Karpas-422 (cell line): Measurements from ENCODE around the gene CELF5. TPM values are rescaled to one million over a fixed set of nuclear protein-coding genes. Genes with fewer than 3 reads are reported as not detected.

Source experiments
- DNase-seq: peaks from one replicate; pipeline ENCODE4 v3.0.0-alpha.2; 2015
- H2AFZ ChIP-seq: fragments of 200-600 bp; sonication (generic); 2 replicates; pipeline ENCODE4 v1.6.1; 2014; ENCODE audit warnings: antibody characterized with exemption, low read length, mixed read lengths
- H3K27ac ChIP-seq: fragments of 200-600 bp; sonication (generic); 2 replicates; pipeline ENCODE4 v1.5.1; 2014; ENCODE audit warnings: mild to moderate bottlenecking, low read length, moderate library complexity
- H3K27me3 ChIP-seq: fragments of 200-600 bp; sonication (generic); 2 replicates; pipeline ENCODE4 v1.6.1; 2014; ENCODE audit warnings: low read length, mixed read lengths
- H3K36me3 ChIP-seq: fragments of 200-600 bp; sonication (generic); 2 replicates; pipeline ENCODE4 v1.6.1; 2014; ENCODE audit warnings: low read length, mixed read lengths; ENCODE audit not compliant: insufficient read depth
- H3K4me1 ChIP-seq: fragments of 200-600 bp; sonication (generic); 2 replicates; pipeline ENCODE4 v1.6.1; 2014; ENCODE audit warnings: mild to moderate bottlenecking, low read length, mixed read lengths
- H3K4me2 ChIP-seq: fragments of 200-600 bp; sonication (generic); 2 replicates; pipeline ENCODE4 v1.6.1; 2014; ENCODE audit warnings: low read length, low read depth, mild to moderate bottlenecking; ENCODE audit not compliant: poor library complexity, severe bottlenecking
- H3K4me3 ChIP-seq: fragments of 200-600 bp; sonication (generic); 2 replicates; pipeline ENCODE4 v1.5.1; 2014; ENCODE audit warnings: mild to moderate bottlenecking, antibody characterized with exemption, low read length, mixed read lengths
- H3K79me2 ChIP-seq: fragments of 200-600 bp; sonication (generic); 2 replicates; pipeline ENCODE4 v1.6.1; 2014; ENCODE audit warnings: mild to moderate bottlenecking, low read length, mixed read lengths
- H3K9ac ChIP-seq: fragments of 200-600 bp; sonication (generic); 2 replicates; pipeline ENCODE4 v1.6.0; 2014; ENCODE audit warnings: low read length
- H3K9me2 ChIP-seq: fragments of 200-600 bp; sonication (generic), shearing (Covaris generic); replicated peaks from 2 replicates; pipeline ENCODE4 v1.6.0; 2014; ENCODE audit warnings: mild to moderate bottlenecking, low read length, moderate library complexity; ENCODE audit not compliant: insufficient read depth
- H3K9me3 ChIP-seq: fragments of 300-700, 200-600 bp; sonication (generic); 2 replicates; pipeline ENCODE4 v1.6.1; 2014; ENCODE audit warnings: low read length, mixed read lengths
- H4K20me1 ChIP-seq: fragments of 200-600 bp; sonication (generic); 2 replicates; pipeline ENCODE4 v1.6.1; 2014; ENCODE audit warnings: mild to moderate bottlenecking, antibody characterized with exemption, low read length, low read depth; ENCODE audit not compliant: insufficient read depth
- total RNA-seq: library from RNA; depleted of rRNA; stranded (reverse); fragments of >200 nt; shearing (Covaris generic); gene quantifications from 2 replicates; pipeline ENCODE4 v1.2.3, GENCODE V29; 2014; ENCODE audit warnings: low replicate concordance

Gene CELF5
- total RNA-seq, 1 experiment from 2014 or later = not detected

GRCh38 chr19:3310711-3311110 lies 86.2 kb downstream of the CELF5 start:
- no peaks in the 10 kb centered on the region for H4K20me1 ChIP-seq
- H3K27me3 ChIP-seq = no peaks in the 10 kb centered on the region
- no peak overlapping the region for H3K4me3 ChIP-seq
- no peaks in the 10 kb centered on the region for H3K4me1 ChIP-seq
- no peak overlapping the region for H2AFZ ChIP-seq
- H3K9me3 ChIP-seq = no peaks in the 10 kb centered on the region
- no peak overlapping the region for H3K27ac ChIP-seq
- H3K36me3 ChIP-seq = no peaks in the 10 kb centered on the region
- H3K79me2 ChIP-seq = no peaks in the 10 kb centered on the region
- no peak for DNase-seq
- no peaks in the 10 kb centered on the region for H3K9me2 ChIP-seq
- H3K4me2 ChIP-seq = no peak overlapping the region
- H3K9ac ChIP-seq = no peak overlapping the region

- no peak overlapping the region for H3K4me2 ChIP-seq
- no peaks in the 10 kb centered on the region for H3K9me2 ChIP-seq
- H3K4me1 ChIP-seq = no peaks in the 10 kb centered on the region
- no peak overlapping the region for H3K27ac ChIP-seq
- no peaks in the 10 kb centered on the region for H3K36me3 ChIP-seq
- no peaks in the 10 kb centered on the region for H3K9me3 ChIP-seq
- no peak for DNase-seq
- H3K27me3 ChIP-seq = no peaks in the 10 kb centered on the region
- no peaks in the 10 kb centered on the region for H4K20me1 ChIP-seq
- H3K4me3 ChIP-seq = no peak overlapping the region
- H3K79me2 ChIP-seq = no peaks in the 10 kb centered on the region
- H3K9ac ChIP-seq = no peak overlapping the region
- no peak overlapping the region for H2AFZ ChIP-seq
These were observed 88.7 kb downstream of the CELF5 start for GRCh38 chr19:3313199-3313575.

GRCh38 chr19:3314962-3315675 lies 90.7 kb downstream of the CELF5 start:
- no peak overlapping the region for H3K4me3 ChIP-seq
- H4K20me1 ChIP-seq = no peaks in the 10 kb centered on the region
- no peaks in the 10 kb centered on the region for H3K27me3 ChIP-seq
- H3K79me2 ChIP-seq = no peaks in the 10 kb centered on the region
- no peak for DNase-seq
- no peaks in the 10 kb centered on the region for H3K36me3 ChIP-seq
- H3K9me2 ChIP-seq = no peaks in the 10 kb centered on the region
- H3K4me2 ChIP-seq = no peak overlapping the region
- no peaks in the 10 kb centered on the region for H3K4me1 ChIP-seq
- H2AFZ ChIP-seq = no peak overlapping the region
- no peak overlapping the region for H3K9ac ChIP-seq
- H3K27ac ChIP-seq = no peak overlapping the region
- H3K9me3 ChIP-seq = no peaks in the 10 kb centered on the region

- H3K36me3 ChIP-seq = no peaks in the 10 kb centered on the region
- H3K9ac ChIP-seq = no peak overlapping the region
- H2AFZ ChIP-seq = no peak overlapping the region
- H4K20me1 ChIP-seq = no peaks in the 10 kb centered on the region
- H3K9me3 ChIP-seq = no peaks in the 10 kb centered on the region
- no peaks in the 10 kb centered on the region for H3K79me2 ChIP-seq
- no peaks in the 10 kb centered on the region for H3K9me2 ChIP-seq
- no peaks in the 10 kb centered on the region for H3K27me3 ChIP-seq
- no peak overlapping the region for H3K4me2 ChIP-seq
- no peak for DNase-seq
- H3K4me1 ChIP-seq = no peaks in the 10 kb centered on the region
- H3K27ac ChIP-seq = no peak overlapping the region
- H3K4me3 ChIP-seq = no peak overlapping the region
These were observed 91.2 kb downstream of the CELF5 start for GRCh38 chr19:3315676-3315973.

- no peak overlapping the region for H3K9ac ChIP-seq
- no peak overlapping the region for H3K27ac ChIP-seq
- no peaks in the 10 kb centered on the region for H3K9me2 ChIP-seq
- no peak overlapping the region for H2AFZ ChIP-seq
- no peak overlapping the region for H3K4me2 ChIP-seq
- no peaks in the 10 kb centered on the region for H3K36me3 ChIP-seq
- no peaks in the 10 kb centered on the region for H3K4me1 ChIP-seq
- H3K79me2 ChIP-seq = no peaks in the 10 kb centered on the region
- no peaks in the 10 kb centered on the region for H3K27me3 ChIP-seq
- no peak for DNase-seq
- no peaks in the 10 kb centered on the region for H4K20me1 ChIP-seq
- no peaks in the 10 kb centered on the region for H3K9me3 ChIP-seq
- H3K4me3 ChIP-seq = no peak overlapping the region
These were observed 91.7 kb downstream of the CELF5 start for GRCh38 chr19:3316132-3316648.

GRCh38 chr19:3316659-3317207 lies 92.3 kb downstream of the CELF5 start:
- Histone ChIP-seq H3K79me2 (no peaks in the 10 kb centered on the region), H4K20me1 (no peaks in the 10 kb centered on the region), H3K4me2 (no peak overlapping the region), H3K4me1 (no peaks in the 10 kb centered on the region), H3K9ac (no peak overlapping the region), H3K9me2 (no peaks in the 10 kb centered on the region), H3K27me3 (no peaks in the 10 kb centered on the region), H3K36me3 (no peaks in the 10 kb centered on the region), H2AFZ (no peak overlapping the region), H3K9me3 (no peaks in the 10 kb centered on the region), H3K4me3 (no peak overlapping the region), H3K27ac (no peak overlapping the region)
- DNase-seq = no peak

- no peaks in the 10 kb centered on the region for H3K27me3 ChIP-seq
- no peak overlapping the region for H3K4me2 ChIP-seq
- DNase-seq = no peak
These were observed 95.3 kb downstream of the CELF5 start for GRCh38 chr19:3319643-3320353.

GRCh38 chr19:3320354-3320670 lies 95.9 kb downstream of the CELF5 start:
- Histone ChIP-seq H3K4me1 (no peaks in the 10 kb centered on the region), H3K9me3 (no peaks in the 10 kb centered on the region), H3K4me3 (no peak overlapping the region), H3K36me3 (no peaks in the 10 kb centered on the region), H2AFZ (no peak overlapping the region), H3K4me2 (no peak overlapping the region), H3K27me3 (no peaks in the 10 kb centered on the region), H3K9me2 (no peaks in the 10 kb centered on the region), H3K27ac (no peak overlapping the region), H4K20me1 (no peaks in the 10 kb centered on the region), H3K9ac (no peak overlapping the region), H3K79me2 (no peaks in the 10 kb centered on the region)
- no peak for DNase-seq

More at GRCh38 chr19:3319643-3320353, 95.3 kb downstream of the CELF5 start:
- no peak overlapping the region for H3K27ac ChIP-seq
- no peaks in the 10 kb centered on the region for H3K79me2 ChIP-seq
- no peak overlapping the region for H3K9ac ChIP-seq
- no peaks in the 10 kb centered on the region for H3K36me3 ChIP-seq
- no peak overlapping the region for H2AFZ ChIP-seq
- H3K4me3 ChIP-seq = no peak overlapping the region
- no peaks in the 10 kb centered on the region for H3K9me3 ChIP-seq
- no peaks in the 10 kb centered on the region for H3K4me1 ChIP-seq
- H4K20me1 ChIP-seq = no peaks in the 10 kb centered on the region
- H3K9me2 ChIP-seq = no peaks in the 10 kb centered on the region
